Neuronal stem cell (in vitro differentiated cells): ENCODE results near the gene FRAS1.

Experiments
- DNase-seq: peaks from one replicate; pipeline ENCODE4 v3.0.0-alpha.2; 2013; ENCODE audit warnings: low spot score
- H2AFZ ChIP-seq: one replicate; pipeline ENCODE4 v1.6.1; 2013; ENCODE audit warnings: mild to moderate bottlenecking, low read length, inconsistent platforms
- H2AK5ac ChIP-seq: 2 replicates; pipeline ENCODE4 v1.6.1; 2013; ENCODE audit warnings: low read depth, mild to moderate bottlenecking, inconsistent platforms, low read length, moderate library complexity, mixed read lengths
- H2BK120ac ChIP-seq: 2 replicates; pipeline ENCODE4 v1.6.1; 2013; ENCODE audit warnings: low read depth, mild to moderate bottlenecking, inconsistent platforms, low read length, moderate library complexity, mixed read lengths
- H2BK12ac ChIP-seq: one replicate; pipeline ENCODE4 v1.6.1; 2013; ENCODE audit warnings: low read length, inconsistent platforms
- H2BK15ac ChIP-seq: 2 replicates; pipeline ENCODE4 v1.6.1; 2013; ENCODE audit warnings: mild to moderate bottlenecking, low read length, inconsistent platforms, mixed read lengths
- H2BK5ac ChIP-seq: one replicate; pipeline ENCODE4 v1.6.1; 2013; ENCODE audit warnings: inconsistent platforms, mild to moderate bottlenecking, low read length, moderate library complexity
- H3K14ac ChIP-seq: one replicate; pipeline ENCODE4 v1.6.1; 2013; ENCODE audit warnings: low read length, inconsistent platforms
- H3K18ac ChIP-seq: 2 replicates; pipeline ENCODE4 v1.6.1; 2013; ENCODE audit warnings: low read length, inconsistent platforms
- H3K23ac ChIP-seq: 2 replicates; pipeline ENCODE4 v1.6.1; 2013; ENCODE audit warnings: low read depth, mild to moderate bottlenecking, mixed read lengths, low read length, inconsistent platforms; ENCODE audit not compliant: poor library complexity
- H3K27ac ChIP-seq: replicated peaks from 3 replicates; pipeline ENCODE4 v1.5.1; 2013; ENCODE audit warnings: low read length, inconsistent platforms
- H3K27me3 ChIP-seq, 3 experiments: 2 replicates each; pipeline ENCODE4 v1.6.1; 2013; ENCODE audit warnings: low read length in 3 of 3, mild to moderate bottlenecking in 2 of 3, inconsistent platforms in 1 of 3, low read depth in 1 of 3, mixed read lengths in 1 of 3, moderate library complexity in 1 of 3; ENCODE audit not compliant: control insufficient read depth in 3 of 3, insufficient read depth in 3 of 3
- H3K36me3 ChIP-seq, 2 donors: replicated peaks in 1 of 2; 2 replicates each; pipeline ENCODE4 v1.6.1; 2013; ENCODE audit warnings: low read length in 2 of 2; ENCODE audit not compliant: control insufficient read depth in 2 of 2, insufficient read depth in 2 of 2
- H3K4ac ChIP-seq: 2 replicates; pipeline ENCODE4 v1.6.1; 2013; ENCODE audit warnings: inconsistent platforms, mild to moderate bottlenecking, low read length, moderate library complexity
- H3K4me1 ChIP-seq, 2 donors: 1 replicate in 1 of 2; 2 replicates in 1 of 2; pipeline ENCODE4 v1.6.1; 2013; ENCODE audit warnings: low read length in 2 of 2, low read depth in 1 of 2; ENCODE audit not compliant: control insufficient read depth in 2 of 2, insufficient read depth in 1 of 2
- H3K4me2 ChIP-seq: one replicate; pipeline ENCODE4 v1.6.1; 2013; ENCODE audit warnings: mild to moderate bottlenecking, low read length, inconsistent platforms; ENCODE audit not compliant: insufficient read depth, poor library complexity, severe bottlenecking
- H3K4me3 ChIP-seq, 2 donors: 2 replicates each; pipeline ENCODE4 v1.5.1; 2013; ENCODE audit warnings: low read length in 2 of 2, mild to moderate bottlenecking in 2 of 2, inconsistent platforms in 1 of 2, moderate library complexity in 1 of 2
- H3K79me1 ChIP-seq: one replicate; pipeline ENCODE4 v1.6.1; 2013; ENCODE audit warnings: low read depth, mild to moderate bottlenecking, inconsistent platforms, low read length, moderate library complexity
- H3K9ac ChIP-seq: one replicate; pipeline ENCODE4 v1.6.1; 2013; ENCODE audit warnings: mild to moderate bottlenecking, low read depth, low read length, inconsistent platforms; ENCODE audit not compliant: poor library complexity
- H3K9me3 ChIP-seq, 2 donors: replicated peaks in 1 of 2; 2 replicates each; pipeline versions ENCODE3 to v1.6.1; 2013; ENCODE audit warnings: low read length in 2 of 2, mild to moderate bottlenecking in 2 of 2, inconsistent platforms in 1 of 2, low read depth in 1 of 2, mixed read lengths in 1 of 2, moderate library complexity in 1 of 2; ENCODE audit not compliant: control insufficient read depth in 2 of 2, insufficient read depth in 1 of 2
- H4K8ac ChIP-seq: one replicate; pipeline ENCODE4 v1.6.1; 2013; ENCODE audit warnings: low read depth, mild to moderate bottlenecking, inconsistent platforms, low read length, moderate library complexity
- H4K91ac ChIP-seq: one replicate; pipeline ENCODE4 v1.6.1; 2013; ENCODE audit warnings: low read length, low read depth, mild to moderate bottlenecking, inconsistent platforms; ENCODE audit not compliant: poor library complexity
- WGBS, 2 donors: extraction: QIAGEN DNeasy Blood & Tissue Kit; methylation state at CpG; one replicate each; pipeline ENCODE4 v1.1.7; 2013; ENCODE audit warnings: missing lambda C conversion rate in 2 of 2, mixed read lengths in 1 of 2; ENCODE audit not compliant: insufficient read length in 2 of 2, insufficient replicate concordance in 1 of 2; ENCODE audit errors: extremely low coverage in 2 of 2; 5-methylcytosine and 5-hydroxymethylcytosine counted together

Gene FRAS1

GRCh38 chr4:78441756-78442155 lies 384.6 kb downstream of the FRAS1 start:
- H3K23ac ChIP-seq = no peak overlapping the region
- no peak overlapping the region for H3K18ac ChIP-seq
- H3K27ac ChIP-seq = no peak overlapping the region
- no peak overlapping the region for H2BK12ac ChIP-seq
- H4K91ac ChIP-seq = no peak overlapping the region
- no peaks in the 10 kb centered on the region for H3K79me1 ChIP-seq
- H4K8ac ChIP-seq = no peak overlapping the region
- H3K4me2 ChIP-seq = no peak overlapping the region
- no peaks in the 10 kb centered on the region for H3K27me3 ChIP-seq
- no peak for DNase-seq
- H3K36me3 ChIP-seq = no peaks in the 10 kb centered on the region
- H2BK5ac ChIP-seq = no peak overlapping the region
- H3K4me3 ChIP-seq = no peak overlapping the region
- no CpG with 5 or more reads among the region's 2 CpGs for WGBS, 2 donors
- no peak overlapping the region for H2BK15ac ChIP-seq
- H2BK120ac ChIP-seq = no peak overlapping the region
- H3K4me1 ChIP-seq = peaks cover 4 to 10% of the 10 kb centered on the region in 2 donors
- no peak overlapping the region for H3K14ac ChIP-seq
- no peak overlapping the region for H3K9ac ChIP-seq
- H2AK5ac ChIP-seq = no peak overlapping the region
- no peak overlapping the region for H3K4ac ChIP-seq
- H3K9me3 ChIP-seq = no peaks in the 10 kb centered on the region
- no peak overlapping the region for H2AFZ ChIP-seq

- Histone ChIP-seq H3K36me3 (peaks cover 0 to 3% of the 10 kb centered on the region in 2 donors), H2BK5ac (no peak overlapping the region), H2BK15ac (no peak overlapping the region), H3K18ac (no peak overlapping the region), H4K8ac (no peak overlapping the region), H3K27ac (no peak overlapping the region), H3K14ac (no peak overlapping the region), H3K9me3 (no peaks in the 10 kb centered on the region), H3K4me3 (no peak overlapping the region), H3K4me1 (peaks cover 4 to 7% of the 10 kb centered on the region in 2 donors), H3K23ac (no peak overlapping the region), H3K27me3 (no peaks in the 10 kb centered on the region), H2AK5ac (no peak overlapping the region), H3K4ac (no peak overlapping the region), H3K4me2 (no peak overlapping the region), H2BK12ac (no peak overlapping the region), H3K9ac (no peak overlapping the region), H2AFZ (no peak overlapping the region), H2BK120ac (no peak overlapping the region), H3K79me1 (no peaks in the 10 kb centered on the region), H4K91ac (no peak overlapping the region)
- no CpG with 5 or more reads among the region's 5 CpGs for WGBS, 2 donors
- DNase-seq = no peak
Observed at GRCh38 chr4:78446619-78447018, 389.5 kb downstream of the FRAS1 start.

- H4K8ac ChIP-seq = no peak overlapping the region
- H2AFZ ChIP-seq = no peak overlapping the region
- no peaks in the 10 kb centered on the region for H3K79me1 ChIP-seq
- peaks cover 0 to 2% of the 10 kb centered on the region in 2 donors for H3K4me1 ChIP-seq
- no peak overlapping the region for H2AK5ac ChIP-seq
- no peak overlapping the region for H3K4ac ChIP-seq
- no peak overlapping the region for H4K91ac ChIP-seq
- no peak for DNase-seq
- H3K4me3 ChIP-seq = no peak overlapping the region
- no peak overlapping the region for H3K14ac ChIP-seq
- H3K9ac ChIP-seq = no peak overlapping the region
- no peak overlapping the region for H2BK5ac ChIP-seq
- no peak overlapping the region for H3K18ac ChIP-seq
- H2BK12ac ChIP-seq = no peak overlapping the region
- no CpG with 5 or more reads among the region's 3 CpGs for WGBS, 2 donors
- H3K27ac ChIP-seq = no peak overlapping the region
- peaks cover 0 to 3% of the 10 kb centered on the region in 2 donors for H3K36me3 ChIP-seq
- H3K23ac ChIP-seq = no peak overlapping the region
- no peak overlapping the region for H3K4me2 ChIP-seq
- no peak overlapping the region for H2BK15ac ChIP-seq
- H3K27me3 ChIP-seq = no peaks in the 10 kb centered on the region
- H3K9me3 ChIP-seq = no peaks in the 10 kb centered on the region
- no peak overlapping the region for H2BK120ac ChIP-seq
Observed at GRCh38 chr4:78451407-78451806, 394.3 kb downstream of the FRAS1 start.

GRCh38 chr4:78454016-78454415 lies 396.9 kb downstream of the FRAS1 start:
- H3K36me3 ChIP-seq = no peaks in the 10 kb centered on the region
- no peak overlapping the region for H2BK5ac ChIP-seq
- no peaks in the 10 kb centered on the region for H3K27me3 ChIP-seq
- H3K27ac ChIP-seq = no peak overlapping the region
- H3K79me1 ChIP-seq = no peaks in the 10 kb centered on the region
- H3K4ac ChIP-seq = no peak overlapping the region
- no peaks in the 10 kb centered on the region for H3K4me1 ChIP-seq
- H3K14ac ChIP-seq = no peak overlapping the region
- WGBS, 2 donors = no CpG with 5 or more reads among the region's 3 CpGs
- H4K8ac ChIP-seq = no peak overlapping the region
- H2AK5ac ChIP-seq = no peak overlapping the region
- H3K9me3 ChIP-seq = no peaks in the 10 kb centered on the region
- H3K23ac ChIP-seq = no peak overlapping the region
- H3K4me3 ChIP-seq = no peak overlapping the region
- H3K9ac ChIP-seq = no peak overlapping the region
- no peak overlapping the region for H3K4me2 ChIP-seq
- H2BK12ac ChIP-seq = no peak overlapping the region
- H2BK120ac ChIP-seq = no peak overlapping the region
- no peak for DNase-seq
- H2AFZ ChIP-seq = no peak overlapping the region
- no peak overlapping the region for H4K91ac ChIP-seq
- no peak overlapping the region for H2BK15ac ChIP-seq
- no peak overlapping the region for H3K18ac ChIP-seq
